HepG2 (cell line): ENCODE measurements around the gene CDS1. TPM values are rescaled to one million over a fixed set of nuclear protein-coding genes. Genes with fewer than 3 reads are reported as not detected.

ENCODE experiments used
- ATAC-seq: fragments of 200-7000 bp; cut with Tn5 transposase; 3 replicates; pipeline ENCODE4 v1.9.1; 2020; ENCODE audit warnings: mild to moderate bottlenecking, moderate library complexity
- BruUV-seq: library from RNA; stranded (reverse); fragments of 400-500 nt; replicated peaks from 2 replicates; lab custom pipeline; 2021; lab: Mats Ljungman, UMichigan
- CTCF ChIA-PET: fragments of 300-600 bp; formaldehyde crosslinking; extraction: SDS; loops from one replicate; lab custom pipeline; 2021; ENCODE audit warnings: low total read pairs, inconsistent platforms, low intra/inter-chr PET ratio; lab: Yijun Ruan, JAX
- POLR2A ChIA-PET: fragments of 350-600 bp; sonication (Branson Sonifier 250); formaldehyde crosslinking; loops from one replicate; lab custom pipeline; 2020; ENCODE audit warnings: antibody characterized with exemption, inconsistent platforms; lab: Yijun Ruan, JAX
- DNase-seq: peaks from one replicate; pipeline ENCODE4 v3.0.0-alpha.2; 2015; ENCODE audit warnings: low spot score
- FAIRE-seq: peaks from 3 replicates; lab custom pipeline; 2011; peaks lifted over from hg19 to GRCh38; lab: Jason Lieb, UNC
- H2AFZ ChIP-seq: one replicate; pipeline ENCODE4 v1.6.1; 2011; ENCODE audit warnings: low read length, inconsistent platforms
- H3K27ac ChIP-seq: fragments of 300-600 bp; 3 replicates; pipeline ENCODE4 v1.8.0; 2011; ENCODE audit warnings: mixed run types, mild to moderate bottlenecking, mixed read lengths, low read length, inconsistent platforms; ENCODE audit not compliant: insufficient read depth; ENCODE audit errors: extremely low read length
- H3K27me3 ChIP-seq, 2 experiments: fragments of 200-600 bp in 1 of 2; 2 replicates in 1 of 2; 3 replicates in 1 of 2; pipeline versions ENCODE4 v1.6.0 to v1.8.0; 2011; ENCODE audit warnings: low read length in 2 of 2, mild to moderate bottlenecking in 2 of 2, moderate library complexity in 2 of 2, inconsistent platforms in 1 of 2; ENCODE audit not compliant: insufficient read depth in 2 of 2, control insufficient read depth in 1 of 2
- H3K36me3 ChIP-seq, 2 experiments: fragments of 200-600 bp in 1 of 2; replicated peaks in 1 of 2; 2 replicates in 1 of 2; 3 replicates in 1 of 2; pipeline versions ENCODE4 v1.5.1 to v1.8.0; 2011; ENCODE audit warnings: low read length in 2 of 2, inconsistent platforms in 1 of 2; ENCODE audit not compliant: insufficient read depth in 2 of 2, control insufficient read depth in 1 of 2
- H3K4me1 ChIP-seq: 2 replicates; pipeline ENCODE4 v1.5.1; 2012; ENCODE audit warnings: low read length, inconsistent platforms; ENCODE audit not compliant: insufficient read depth
- H3K4me2 ChIP-seq: 2 replicates; pipeline ENCODE4 v1.6.0; 2011; ENCODE audit warnings: low read depth, low read length, inconsistent platforms
- H3K4me3 ChIP-seq, 3 experiments: fragments of 200-600 bp in 1 of 3; sonication (generic), shearing (Covaris generic) in 1 of 3; replicated peaks in 1 of 3; 2 replicates each; pipeline ENCODE4 v1.5.1; 2011 to 2016; ENCODE audit warnings: low read length in 3 of 3, inconsistent platforms in 2 of 3, low read depth in 2 of 3, mild to moderate bottlenecking in 2 of 3, control low read depth in 1 of 3, mixed read lengths in 1 of 3; ENCODE audit not compliant: insufficient read depth in 1 of 3
- H3K79me2 ChIP-seq: one replicate; pipeline ENCODE4 v1.6.1; 2011; ENCODE audit warnings: low read length, inconsistent platforms; ENCODE audit not compliant: insufficient read depth
- H3K9ac ChIP-seq: 2 replicates; pipeline ENCODE4 v1.6.0; 2011; ENCODE audit warnings: mild to moderate bottlenecking, low read depth, low read length, inconsistent platforms; ENCODE audit not compliant: insufficient read depth
- H3K9me3 ChIP-seq: 2 replicates; pipeline ENCODE4 v1.5.1; 2012; ENCODE audit warnings: mild to moderate bottlenecking, low read length
- H4K20me1 ChIP-seq: 2 replicates; pipeline ENCODE4 v1.6.0; 2011; ENCODE audit warnings: inconsistent platforms, mild to moderate bottlenecking, low read length, moderate library complexity; ENCODE audit not compliant: insufficient read depth
- BRD4 ChIP-seq: sonication (generic); formaldehyde crosslinking; IDR thresholded peaks from 2 replicates; pipeline ENCODE4 v1.4.0; 2020; ENCODE audit warnings: missing genetic modification reagents
- CCAR2 ChIP-seq: fragments of 200-400 bp; formaldehyde crosslinking; optimal IDR thresholded peaks from 2 replicates; pipeline ENCODE3; 2018; ENCODE audit warnings: low read depth, mild to moderate bottlenecking, low read length, moderate library complexity
- HHEX ChIP-seq: IDR thresholded peaks from 2 replicates; pipeline ENCODE4 v1.6.1; 2016; ENCODE audit warnings: control low read depth
- PHF8 ChIP-seq: sonication (generic); formaldehyde crosslinking; IDR thresholded peaks from 2 replicates; pipeline ENCODE4 v1.5.0; 2020; ENCODE audit warnings: missing genetic modification reagents
- RFX5 ChIP-seq: IDR thresholded peaks from 2 replicates; pipeline ENCODE4 v1.6.1; 2011; ENCODE audit warnings: low read depth, low read length, improper control_type of control experiment
- RNF219 ChIP-seq: sonication (generic); formaldehyde crosslinking; IDR thresholded peaks from 2 replicates; pipeline ENCODE4 v1.5.0; 2020; ENCODE audit warnings: mild to moderate bottlenecking, missing genetic modification reagents
- TERF1 ChIP-seq: sonication (generic); formaldehyde crosslinking; IDR thresholded peaks from 2 replicates; pipeline ENCODE4 v1.8.0; 2022; ENCODE audit warnings: mild to moderate bottlenecking, missing genetic modification reagents, moderate library complexity
- ZNF724P ChIP-seq: sonication (generic); formaldehyde crosslinking; IDR thresholded peaks from 2 replicates; pipeline ENCODE4 v1.8.0; 2022; ENCODE audit warnings: missing genetic modification reagents, borderline replicate concordance
- ZNF766 ChIP-seq: sonication (generic); formaldehyde crosslinking; IDR thresholded peaks from 2 replicates; pipeline ENCODE4 v1.5.0; 2020; ENCODE audit warnings: missing genetic modification reagents, borderline replicate concordance
- WGBS: methylation state at CpG from one replicate; pipeline ENCODE4 v1.1.6; 2017; ENCODE audit warnings: low lambda C conversion rate; 5-methylcytosine and 5-hydroxymethylcytosine counted together
- in situ Hi-C: cut with HindIII; loops from 2 replicates; pipeline ENCODE4 v1.10.0; 2017; ENCODE audit warnings: low pct_unique_long_range_greater_than_20kb; ENCODE audit not compliant: extremely low pct_ligation_motif_present
- intact Hi-C: fragments of 100-400 bp; cut with micrococcal nuclease; formaldehyde crosslinking; loops from one replicate; pipeline ENCODE4 v1.10.0; 2022; ENCODE audit not compliant: unreplicated experiment
- polyA plus RNA-seq, 8 experiments: library from polyadenylated mRNA; depleted of rRNA in 3 of 8; stranded (reverse) in 7 of 8; unstranded in 1 of 8; fragments of >200 nt; fragmentation: Illumina TruSeq in 4 of 8; extraction: Trizol in 4 of 8; gene quantifications; 2 replicates each; pipeline versions ENCODE4 v1.2.1 to v1.2.3, GENCODE V29; 2011 to 2016; ENCODE audit warnings: low read depth in 4 of 8, missing spikeins in 1 of 8, mixed read lengths in 1 of 8; ENCODE audit not compliant: insufficient read depth in 1 of 8
- total RNA-seq, 5 experiments: library from RNA; depleted of rRNA; stranded (reverse); fragments of >200 nt; fragmentation: Illumina TruSeq; extraction: Trizol; gene quantifications; 2 replicates each; pipeline ENCODE4 v1.2.3, GENCODE V29; 2016; ENCODE audit warnings: low read depth in 1 of 5
- TF ChIP-seq, protein P1 (sequence below): sonication (generic); formaldehyde crosslinking; IDR thresholded peaks from 2 replicates; pipeline ENCODE4 v1.4.0; 2020; ENCODE audit warnings: mild to moderate bottlenecking, missing genetic modification reagents
- TF ChIP-seq, protein P2 (sequence below): sonication (generic); formaldehyde crosslinking; IDR thresholded peaks from 2 replicates; pipeline ENCODE4 v1.4.0; 2020; ENCODE audit warnings: missing genetic modification reagents, borderline replicate concordance

Gene CDS1
- total and polyA plus RNA-seq, 2 of the 13 experiments (the other 11 are each of a cell fraction or from before 2014, with no cell fraction given): 2.1 to 3.2 TPM

DNA sequence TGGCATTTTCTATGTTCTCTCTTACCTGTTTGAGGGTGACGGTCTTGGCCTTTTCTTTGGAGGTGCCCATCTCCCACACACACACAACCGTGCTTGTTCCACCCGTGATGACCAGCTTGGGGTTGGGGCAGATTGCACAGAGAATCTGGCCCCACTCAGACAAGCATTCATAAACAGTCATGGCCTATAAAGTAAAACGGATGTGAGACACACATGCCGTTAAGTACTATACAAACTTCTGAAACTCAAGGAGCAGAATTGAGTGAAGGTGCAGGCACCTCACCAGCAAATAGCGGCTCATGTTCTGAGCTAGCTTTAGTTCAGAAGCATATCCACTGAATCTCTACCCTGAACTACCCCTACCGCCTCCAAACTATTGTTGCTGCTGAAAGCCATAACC is 107.6 kb downstream of the CDS1 start:
- H3K36me3 ChIP-seq: peaks cover 14 to 44% of the 10 kb centered on the region in 2 experiments
- H2AFZ ChIP-seq: no peak overlapping the region
- DNase-seq (no peak), ATAC-seq (no peak), FAIRE-seq (no peak)
- H3K4me2 ChIP-seq: no peak overlapping the region
- TF ChIP-seq, protein P1, sequence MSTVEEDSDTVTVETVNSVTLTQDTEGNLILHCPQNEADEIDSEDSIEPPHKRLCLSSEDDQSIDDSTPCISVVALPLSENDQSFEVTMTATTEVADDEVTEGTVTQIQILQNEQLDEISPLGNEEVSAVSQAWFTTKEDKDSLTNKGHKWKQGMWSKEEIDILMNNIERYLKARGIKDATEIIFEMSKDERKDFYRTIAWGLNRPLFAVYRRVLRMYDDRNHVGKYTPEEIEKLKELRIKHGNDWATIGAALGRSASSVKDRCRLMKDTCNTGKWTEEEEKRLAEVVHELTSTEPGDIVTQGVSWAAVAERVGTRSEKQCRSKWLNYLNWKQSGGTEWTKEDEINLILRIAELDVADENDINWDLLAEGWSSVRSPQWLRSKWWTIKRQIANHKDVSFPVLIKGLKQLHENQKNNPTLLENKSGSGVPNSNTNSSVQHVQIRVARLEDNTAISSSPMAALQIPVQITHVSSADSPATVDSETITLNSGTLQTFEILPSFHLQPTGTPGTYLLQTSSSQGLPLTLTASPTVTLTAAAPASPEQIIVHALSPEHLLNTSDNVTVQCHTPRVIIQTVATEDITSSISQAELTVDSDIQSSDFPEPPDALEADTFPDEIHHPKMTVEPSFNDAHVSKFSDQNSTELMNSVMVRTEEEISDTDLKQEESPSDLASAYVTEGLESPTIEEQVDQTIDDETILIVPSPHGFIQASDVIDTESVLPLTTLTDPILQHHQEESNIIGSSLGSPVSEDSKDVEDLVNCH (CRISPR knock-in tag): no peak
- no peak for TF ChIP-seq RFX5
- no peak for TF ChIP-seq RNF219 (CRISPR knock-in tag)
- TF ChIP-seq ZNF766 (CRISPR knock-in tag): no peak
- TF ChIP-seq TERF1: no peak
- no peak for TF ChIP-seq BRD4 (CRISPR knock-in tag)
- TF ChIP-seq PHF8 (CRISPR knock-in tag): no peak
- TF ChIP-seq HHEX (CRISPR knock-in tag): no peak
- TF ChIP-seq CCAR2: no peak
- no peak for TF ChIP-seq ZNF724P
- TF ChIP-seq, protein P2, sequence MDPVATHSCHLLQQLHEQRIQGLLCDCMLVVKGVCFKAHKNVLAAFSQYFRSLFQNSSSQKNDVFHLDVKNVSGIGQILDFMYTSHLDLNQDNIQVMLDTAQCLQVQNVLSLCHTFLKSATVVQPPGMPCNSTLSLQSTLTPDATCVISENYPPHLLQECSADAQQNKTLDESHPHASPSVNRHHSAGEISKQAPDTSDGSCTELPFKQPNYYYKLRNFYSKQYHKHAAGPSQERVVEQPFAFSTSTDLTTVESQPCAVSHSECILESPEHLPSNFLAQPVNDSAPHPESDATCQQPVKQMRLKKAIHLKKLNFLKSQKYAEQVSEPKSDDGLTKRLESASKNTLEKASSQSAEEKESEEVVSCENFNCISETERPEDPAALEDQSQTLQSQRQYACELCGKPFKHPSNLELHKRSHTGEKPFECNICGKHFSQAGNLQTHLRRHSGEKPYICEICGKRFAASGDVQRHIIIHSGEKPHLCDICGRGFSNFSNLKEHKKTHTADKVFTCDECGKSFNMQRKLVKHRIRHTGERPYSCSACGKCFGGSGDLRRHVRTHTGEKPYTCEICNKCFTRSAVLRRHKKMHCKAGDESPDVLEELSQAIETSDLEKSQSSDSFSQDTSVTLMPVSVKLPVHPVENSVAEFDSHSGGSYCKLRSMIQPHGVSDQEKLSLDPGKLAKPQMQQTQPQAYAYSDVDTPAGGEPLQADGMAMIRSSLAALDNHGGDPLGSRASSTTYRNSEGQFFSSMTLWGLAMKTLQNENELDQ: no peak
- 98% methylated on average over 7 of the region's 7 CpGs for WGBS
- in situ Hi-C loops: no loop called here
- H3K9ac ChIP-seq: no peak overlapping the region
- no peaks in the 10 kb centered on the region for H3K4me1 ChIP-seq
- H3K27me3 ChIP-seq: no peaks in the 10 kb centered on the region
- H4K20me1 ChIP-seq: no peaks in the 10 kb centered on the region
- no peak overlapping the region for H3K4me3 ChIP-seq
- ChIA-PET POLR2A (no interaction called here), CTCF (no interaction called here)
- BruUV-seq: no TSS peak
- H3K27ac ChIP-seq: no peak overlapping the region
- intact Hi-C loops: no loop called here
- no peaks in the 10 kb centered on the region for H3K9me3 ChIP-seq
- H3K79me2 ChIP-seq: no peaks in the 10 kb centered on the region
